NOMO-1 treated with DMSO at 0.1 percent for 48 hours (cell line): Measurements from ENCODE around the gene L3MBTL4.
A peak's percentile ranks its signal among the peaks of the same experiment; 100 is the strongest.
"Not testable (repeated sequence)": the region's sequence is repeated elsewhere in the genome, so short reads cannot be mapped to it uniquely, and the experiment has no call there.

Experiments used
- DNase-seq: peaks from one replicate; lab custom pipeline; 2025; ENCODE audit not compliant: unreplicated experiment; lab: John Stamatoyannopoulos, UW

L3MBTL4 gene

GRCh38 chr18:6313415-6313814 is 101.3 kb downstream of the L3MBTL4 start:
- DNase-seq = peak; percentile 5

GRCh38 chr18:6311456-6312215 is 103.1 kb downstream of the L3MBTL4 start:
- no peak for DNase-seq

- no peak for DNase-seq
Measured at GRCh38 chr18:6310714-6311113, 104.0 kb downstream of the L3MBTL4 start.

GRCh38 chr18:6297875-6298274 is 116.8 kb downstream of the L3MBTL4 start:
- DNase-seq = no peak

GRCh38 chr18:6294148-6294784 is 120.4 kb downstream of the L3MBTL4 start:
- DNase-seq = no peak

GRCh38 chr18:6289843-6290242 is 124.9 kb downstream of the L3MBTL4 start:
- DNase-seq = no peak

- DNase-seq = no peak
Measured at GRCh38 chr18:6286585-6286984, 128.1 kb downstream of the L3MBTL4 start.

- DNase-seq = no peak
Measured at GRCh38 chr18:6284761-6285160, 129.9 kb downstream of the L3MBTL4 start.

- DNase-seq = no peak
Measured at GRCh38 chr18:6284300-6284699, 130.4 kb downstream of the L3MBTL4 start.

- DNase-seq = no peak
Measured at GRCh38 chr18:6281874-6282273, 132.8 kb downstream of the L3MBTL4 start.

GRCh38 chr18:6280211-6280743 is 134.4 kb downstream of the L3MBTL4 start:
- no peak for DNase-seq

GRCh38 chr18:6279308-6279707 is 135.4 kb downstream of the L3MBTL4 start:
- no peak for DNase-seq

- DNase-seq = no peak
Measured at GRCh38 chr18:6273423-6273822, 141.3 kb downstream of the L3MBTL4 start.

- DNase-seq = not testable (repeated sequence)
Measured at GRCh38 chr18:6272144-6272543, 142.6 kb downstream of the L3MBTL4 start.

- DNase-seq = no peak
Measured at GRCh38 chr18:6271585-6271984, 143.1 kb downstream of the L3MBTL4 start.

GRCh38 chr18:6270771-6271216 is 143.9 kb downstream of the L3MBTL4 start:
- no peak for DNase-seq

GRCh38 chr18:6269660-6270332 is 144.9 kb downstream of the L3MBTL4 start:
- DNase-seq = no peak

GRCh38 chr18:6266212-6266611 is 148.5 kb downstream of the L3MBTL4 start:
- DNase-seq = no peak

GRCh38 chr18:6261938-6262337 is 152.8 kb downstream of the L3MBTL4 start:
- DNase-seq = no peak

GRCh38 chr18:6259324-6259723 is 155.4 kb downstream of the L3MBTL4 start:
- not testable (repeated sequence) for DNase-seq

- DNase-seq = no peak
Measured at GRCh38 chr18:6257950-6258349, 156.8 kb downstream of the L3MBTL4 start.

GRCh38 chr18:6256521-6256920 is 158.2 kb downstream of the L3MBTL4 start:
- DNase-seq = no peak
